A204.1 (cell line): ENCODE data around the gene NEURL1B.
"Not testable (repeated sequence)": the region's sequence is repeated elsewhere in the genome, so short reads cannot be mapped to it uniquely, and the experiment has no call there.

ENCODE experiments used
- FAIRE-seq: peaks from 2 replicates; lab custom pipeline; 2012; peaks lifted over from hg19 to GRCh38; lab: Jason Lieb, UNC

Gene NEURL1B

DNA sequence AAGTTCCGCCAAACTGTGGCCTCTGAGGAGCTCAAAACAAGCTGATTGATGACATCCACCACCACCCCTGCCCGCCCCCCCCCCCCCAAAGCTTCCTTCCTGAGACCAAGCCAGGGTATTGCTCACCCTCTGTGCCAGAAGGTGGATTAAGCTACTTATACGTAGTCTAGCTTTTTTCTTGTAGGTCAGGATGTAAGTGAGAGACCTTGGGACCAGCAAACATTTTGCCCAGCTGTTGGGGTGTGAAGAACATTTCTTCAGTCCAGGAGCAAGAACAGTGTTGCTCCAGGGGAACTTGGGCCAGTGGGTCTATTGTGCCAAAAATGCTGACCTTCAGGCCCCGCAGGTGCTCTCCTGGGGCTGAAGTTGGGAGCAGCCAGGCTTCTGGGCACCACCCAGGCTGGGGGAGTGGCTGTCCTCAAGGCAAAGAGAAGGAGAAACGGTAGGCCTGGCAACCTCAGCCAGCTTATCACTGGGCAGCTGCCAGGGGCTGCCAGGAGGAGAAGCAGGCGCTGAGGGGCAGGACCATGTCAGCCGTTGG, 18.0 kb downstream of the NEURL1B start:
- FAIRE-seq = no peak

DNA sequence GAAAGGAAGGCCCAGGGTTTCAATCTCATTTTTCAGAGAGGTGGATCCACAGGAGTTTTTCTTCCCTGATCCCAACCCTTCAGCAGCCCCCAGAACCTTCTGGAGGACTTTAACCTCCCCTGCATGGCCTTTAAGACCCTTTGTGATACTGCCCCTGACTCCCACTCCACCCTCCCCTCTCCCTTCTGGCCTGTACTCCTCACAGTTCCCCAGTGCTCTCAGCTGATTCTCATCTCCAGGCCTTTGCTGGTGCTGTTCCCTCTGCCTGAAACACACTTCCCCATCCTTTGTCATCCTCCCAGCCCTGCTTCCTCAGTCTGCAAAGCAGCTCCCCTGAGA, 18.5 kb downstream of the NEURL1B start:
- FAIRE-seq = no peak

- FAIRE-seq = no peak
Observed at GRCh38 chr5:172659909-172660628, 19.0 kb downstream of the NEURL1B start.

- FAIRE-seq = no peak
Observed at GRCh38 chr5:172660974-172661373, 19.9 kb downstream of the NEURL1B start.

GRCh38 chr5:172661526-172661925, 20.5 kb downstream of the NEURL1B start:
- FAIRE-seq = no peak

GRCh38 chr5:172662596-172662995, 21.5 kb downstream of the NEURL1B start:
- no peak for FAIRE-seq

- no peak for FAIRE-seq
Observed at GRCh38 chr5:172664018-172664417, 23.0 kb downstream of the NEURL1B start.

GRCh38 chr5:172664681-172665541, 23.8 kb downstream of the NEURL1B start:
- no peak for FAIRE-seq

DNA sequence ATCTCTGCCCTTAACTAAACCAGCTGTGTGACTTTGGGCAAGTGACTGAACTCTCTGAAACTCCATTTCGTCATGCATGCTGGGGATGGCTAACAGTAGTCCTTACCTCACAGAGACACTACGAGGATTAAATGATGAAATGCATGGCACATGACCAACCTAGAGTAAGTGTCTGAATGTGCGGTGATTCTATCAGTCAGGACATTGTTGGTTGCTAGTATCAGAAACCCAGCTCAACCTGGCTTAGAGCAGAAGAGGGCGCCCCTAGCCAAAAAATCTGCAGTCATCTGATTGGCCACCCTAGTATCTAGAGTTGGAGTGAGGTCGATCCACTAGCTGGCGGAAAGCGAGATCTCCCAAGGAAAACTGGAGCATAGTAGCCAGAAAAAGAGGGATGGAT, 25.2 kb downstream of the NEURL1B start:
- no peak for FAIRE-seq

DNA sequence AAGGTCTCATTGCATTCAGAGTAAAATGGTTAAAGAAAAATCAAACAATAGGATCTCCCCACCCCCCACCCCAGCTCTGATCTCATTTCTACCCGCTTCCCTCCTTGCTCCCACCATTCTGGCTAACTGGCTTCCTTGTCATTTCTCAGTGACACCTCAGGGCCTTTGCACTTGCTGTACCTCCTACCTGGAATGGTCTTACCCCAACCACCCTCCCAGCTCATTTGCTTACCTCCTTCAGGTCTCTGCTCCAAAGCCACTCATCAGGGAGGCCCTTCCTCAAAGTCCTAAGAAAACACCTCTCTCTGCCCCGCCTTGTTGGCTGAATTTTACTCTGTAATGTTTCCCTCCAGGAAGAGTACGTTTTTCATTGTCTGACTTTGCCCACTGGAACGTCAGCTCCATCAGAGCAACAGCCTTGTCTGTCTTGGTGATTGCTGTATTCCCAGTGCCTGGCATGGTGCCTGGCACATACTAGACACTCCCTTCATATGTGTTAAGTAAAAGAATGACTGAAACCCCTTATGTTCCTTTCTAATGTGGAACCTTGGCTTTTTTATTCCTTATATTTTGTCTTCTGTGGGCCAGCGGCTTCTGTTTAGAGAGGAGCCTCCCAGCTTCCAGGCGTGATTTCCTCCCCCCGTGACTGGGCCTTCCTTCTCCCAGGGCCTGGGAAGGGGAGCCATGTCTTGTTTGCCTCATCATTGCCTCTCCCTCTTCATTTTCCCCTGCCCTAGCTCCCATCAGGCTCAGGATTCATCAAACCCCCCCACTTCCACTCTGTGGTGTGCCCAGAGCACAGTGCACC, 26.9 kb downstream of the NEURL1B start:
- FAIRE-seq = no peak

- no peak for FAIRE-seq
Observed at GRCh38 chr5:172668594-172669071, 27.6 kb downstream of the NEURL1B start.

GRCh38 chr5:172669386-172670004, 28.4 kb downstream of the NEURL1B start:
- no peak for FAIRE-seq

DNA sequence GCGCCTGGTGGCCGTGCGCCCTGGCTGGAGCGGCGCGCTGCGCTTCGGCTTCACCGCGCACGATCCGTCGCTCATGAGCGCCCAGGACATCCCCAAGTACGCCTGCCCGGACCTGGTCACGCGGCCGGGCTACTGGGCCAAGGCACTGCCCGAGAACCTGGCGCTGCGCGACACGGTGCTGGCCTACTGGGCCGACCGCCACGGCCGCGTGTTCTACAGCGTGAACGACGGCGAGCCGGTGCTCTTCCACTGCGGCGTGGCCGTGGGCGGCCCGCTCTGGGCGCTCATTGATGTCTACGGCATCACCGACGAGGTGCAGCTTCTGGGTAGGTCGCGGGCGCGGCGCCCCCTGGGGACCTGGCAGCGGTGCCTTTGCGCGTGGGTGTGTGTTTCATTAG, 28.9 kb downstream of the NEURL1B start:
- no peak for FAIRE-seq

- no peak for FAIRE-seq
Observed at GRCh38 chr5:172670444-172670843, 29.4 kb downstream of the NEURL1B start.

GRCh38 chr5:172671091-172671490, 30.0 kb downstream of the NEURL1B start:
- no peak for FAIRE-seq

- FAIRE-seq = no peak
Observed at GRCh38 chr5:172672681-172673080, 31.6 kb downstream of the NEURL1B start.

GRCh38 chr5:172674155-172674554, 33.1 kb downstream of the NEURL1B start:
- FAIRE-seq = no peak

- FAIRE-seq = no peak
Observed at GRCh38 chr5:172676914-172677475, 35.9 kb downstream of the NEURL1B start.

GRCh38 chr5:172678362-172678874, 37.4 kb downstream of the NEURL1B start:
- FAIRE-seq = not testable (repeated sequence)

DNA sequence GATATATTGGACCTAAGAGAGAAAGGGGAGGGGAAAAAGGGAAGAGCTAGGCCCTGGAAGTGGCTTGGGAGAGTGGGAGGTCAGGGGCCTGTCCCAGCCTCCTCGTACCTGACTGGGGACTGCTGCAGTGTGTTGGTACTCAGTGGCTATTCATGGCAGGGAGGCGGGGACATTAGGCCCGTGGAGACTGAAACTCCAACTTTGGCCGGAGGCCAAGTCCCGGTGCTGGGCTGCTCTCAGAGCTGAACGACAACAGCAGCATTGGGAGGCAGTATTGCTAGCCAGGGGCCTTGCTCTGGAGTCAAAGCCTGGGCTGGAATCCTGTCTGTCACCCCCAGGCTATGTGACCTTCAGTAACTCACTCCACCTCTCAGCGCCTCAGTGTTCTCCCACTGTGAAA, 37.8 kb downstream of the NEURL1B start:
- no peak for FAIRE-seq

DNA sequence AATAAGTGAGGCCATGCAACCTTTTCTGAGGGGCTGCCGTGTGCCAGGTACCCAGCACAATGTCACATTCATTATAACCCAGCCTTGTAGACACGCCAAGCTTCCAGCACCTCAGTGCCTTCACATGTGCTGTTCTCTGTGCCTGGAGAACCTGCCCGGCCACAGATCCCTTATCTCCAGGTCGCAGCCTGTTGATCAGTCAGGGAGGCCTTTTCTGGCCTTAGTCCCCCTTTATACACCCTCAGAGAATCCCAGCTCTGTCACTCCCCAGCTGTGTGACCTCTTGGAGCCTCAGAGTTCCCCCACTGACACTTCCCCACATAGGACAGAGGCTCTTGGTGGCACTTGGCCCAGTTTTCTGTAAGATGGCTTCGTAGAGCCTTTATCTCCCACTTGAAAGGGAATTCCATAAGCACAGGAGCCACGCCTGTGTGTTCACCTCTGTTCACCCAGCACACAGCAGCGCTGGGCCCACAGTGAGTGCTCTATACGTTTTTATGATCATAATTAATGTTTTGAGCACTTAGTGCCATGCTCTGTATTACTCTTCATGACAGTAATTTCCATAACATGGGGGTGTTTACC, 38.7 kb downstream of the NEURL1B start:
- no peak for FAIRE-seq
